HG03558 (cell line): ENCODE data around the gene MAP3K13.
"Not testable (repeated sequence)": the region's sequence is repeated elsewhere in the genome, so short reads cannot be mapped to it uniquely, and the experiment has no call there.

ENCODE experiments used
- ATAC-seq: cut with Tn5 transposase; IDR thresholded peaks from one replicate; pipeline ENCODE4 v1.9.1; 2021; ENCODE audit warnings: moderate number of reproducible peaks; ENCODE audit not compliant: unreplicated experiment; ENCODE audit errors: extremely low read depth

MAP3K13 gene

DNA sequence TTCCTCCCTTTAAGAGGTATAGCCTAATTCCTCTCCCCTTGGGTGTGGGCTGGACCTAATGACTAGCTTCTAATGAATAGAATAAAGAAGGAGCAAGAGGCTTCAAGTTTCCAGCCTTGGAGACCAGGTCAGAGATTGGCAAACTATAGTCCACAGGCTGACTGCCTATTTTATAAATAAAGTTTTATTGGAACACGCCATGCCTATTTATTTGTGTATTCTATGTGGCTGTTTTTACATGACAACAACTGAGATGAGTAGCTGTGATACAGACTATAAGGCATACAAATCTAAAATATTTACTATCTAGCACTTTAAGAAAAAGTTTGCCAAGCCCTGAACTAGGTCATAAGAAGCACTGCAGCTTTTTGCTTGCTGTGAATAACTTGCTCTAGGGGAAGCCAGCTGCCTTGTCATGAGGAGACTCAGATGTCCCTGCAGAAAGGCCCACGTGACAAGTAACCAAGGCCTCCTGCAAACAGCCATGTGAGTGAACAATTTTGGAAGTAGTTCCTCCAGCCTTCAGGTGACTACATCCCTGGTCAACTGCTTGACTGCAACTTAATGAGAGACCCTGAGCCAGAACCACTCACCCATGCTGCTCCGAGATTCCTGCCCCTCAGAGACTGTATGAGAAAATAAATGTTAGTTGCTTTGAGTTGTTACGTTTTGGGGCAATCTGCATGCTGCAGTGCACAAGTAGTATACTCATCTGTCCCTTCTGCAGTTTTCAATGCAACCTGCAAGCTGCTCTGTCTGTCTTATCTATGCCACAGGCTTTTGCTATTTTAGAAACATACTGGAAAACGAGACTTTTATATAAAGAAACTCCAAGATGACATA is 21.1 kb upstream of the MAP3K13 start:
- ATAC-seq = no peak

GRCh38 chr3:185342459-185343174 is 20.3 kb upstream of the MAP3K13 start:
- no peak for ATAC-seq

GRCh38 chr3:185347399-185347798 is 15.5 kb upstream of the MAP3K13 start:
- ATAC-seq = no peak

DNA sequence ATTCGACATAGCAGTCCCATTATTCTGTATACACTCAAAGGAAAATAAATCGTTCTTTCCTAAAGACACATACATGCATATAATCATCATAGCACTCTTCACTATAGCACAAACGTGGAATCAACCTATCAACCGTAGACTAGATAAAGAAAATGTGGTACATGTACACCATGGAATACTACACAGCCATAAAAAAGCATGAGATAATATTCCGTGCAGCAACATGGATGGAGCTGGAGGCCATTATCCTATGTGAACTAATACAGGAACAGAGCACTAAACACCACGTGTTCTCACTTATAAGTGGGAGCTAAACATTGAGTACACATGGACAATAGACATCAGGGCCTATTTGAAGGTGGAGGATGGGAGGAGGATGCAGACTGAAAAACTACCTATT is 12.1 kb upstream of the MAP3K13 start:
- ATAC-seq = no peak

GRCh38 chr3:185351396-185351795 is 11.5 kb upstream of the MAP3K13 start:
- no peak for ATAC-seq

DNA sequence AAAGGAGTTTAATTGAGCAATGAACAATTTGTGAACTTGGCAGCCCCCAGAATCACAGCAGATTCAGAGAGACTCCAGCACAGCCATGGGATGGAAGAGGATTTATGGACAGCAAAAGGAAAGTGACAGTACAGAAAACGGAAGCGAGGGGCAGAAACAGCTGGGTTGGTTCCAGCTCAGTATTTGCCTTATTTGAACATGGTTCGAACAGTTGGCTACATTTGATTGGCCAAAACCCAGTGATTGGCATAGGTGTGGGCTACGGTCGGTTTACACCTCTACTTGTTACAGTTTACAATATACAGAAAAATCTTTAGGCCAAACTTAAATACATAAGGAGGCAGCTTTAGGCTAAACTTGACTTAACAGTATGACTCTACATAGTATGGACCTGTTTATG is 9.7 kb upstream of the MAP3K13 start:
- no peak for ATAC-seq

DNA sequence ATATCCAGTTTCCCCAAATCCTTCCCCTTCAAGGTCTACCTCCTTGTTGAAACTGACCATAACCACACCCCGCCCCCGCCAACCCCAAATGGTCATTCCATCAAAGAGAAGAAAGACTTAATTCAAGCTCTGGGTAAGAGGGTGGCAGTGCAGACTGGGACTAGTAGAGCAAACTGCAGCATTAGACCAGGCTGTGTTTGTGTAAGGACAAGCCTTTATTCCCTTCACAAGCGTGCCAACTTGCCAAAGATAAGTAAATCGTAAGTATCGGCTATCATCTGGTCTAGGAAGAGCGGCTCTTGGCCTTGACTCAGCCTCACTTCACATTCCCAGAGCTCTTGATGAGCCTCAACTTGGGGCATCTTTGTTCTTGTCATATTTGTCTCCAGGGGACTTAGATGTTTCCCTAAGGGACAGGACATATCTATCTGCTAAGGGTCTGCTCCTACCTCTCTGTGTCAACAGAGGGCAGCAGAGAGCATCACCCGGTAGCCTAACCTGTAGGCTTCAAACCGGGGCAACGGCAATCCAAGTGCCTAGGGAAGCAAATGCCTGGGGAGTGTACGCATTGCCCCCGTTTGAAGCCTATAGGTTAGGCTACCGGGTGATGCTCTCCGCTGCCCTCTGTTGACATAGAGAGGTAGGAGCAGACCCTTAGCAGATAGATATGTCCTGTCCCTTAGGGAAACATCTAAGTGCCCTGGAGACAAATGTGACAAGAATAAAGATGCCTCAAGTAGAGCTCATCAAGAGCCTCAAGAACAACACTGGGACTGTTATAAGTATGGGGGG is 8.9 kb upstream of the MAP3K13 start:
- peak; percentile 96 for ATAC-seq

GRCh38 chr3:185356499-185356898 is 6.4 kb upstream of the MAP3K13 start:
- ATAC-seq = no peak

DNA sequence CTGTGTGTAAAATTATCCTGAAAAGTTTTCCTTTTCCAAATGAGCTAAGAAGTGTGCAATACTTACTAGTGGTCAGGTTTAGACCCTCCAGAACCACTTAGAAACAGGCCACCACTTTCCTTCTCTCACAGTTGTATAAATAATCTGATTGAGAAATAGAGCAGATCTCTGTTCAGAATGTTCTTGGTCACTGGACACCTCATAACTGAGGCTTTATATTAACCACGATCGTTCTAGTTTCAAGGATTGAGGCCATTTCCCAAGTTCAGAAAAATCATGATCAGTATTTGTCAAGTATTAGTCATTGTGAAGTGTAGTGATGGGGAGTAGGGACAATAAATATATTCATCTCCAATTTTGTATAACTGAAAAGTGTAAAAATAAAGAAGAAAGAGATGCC is 1.0 kb upstream of the MAP3K13 start:
- ATAC-seq = no peak

DNA sequence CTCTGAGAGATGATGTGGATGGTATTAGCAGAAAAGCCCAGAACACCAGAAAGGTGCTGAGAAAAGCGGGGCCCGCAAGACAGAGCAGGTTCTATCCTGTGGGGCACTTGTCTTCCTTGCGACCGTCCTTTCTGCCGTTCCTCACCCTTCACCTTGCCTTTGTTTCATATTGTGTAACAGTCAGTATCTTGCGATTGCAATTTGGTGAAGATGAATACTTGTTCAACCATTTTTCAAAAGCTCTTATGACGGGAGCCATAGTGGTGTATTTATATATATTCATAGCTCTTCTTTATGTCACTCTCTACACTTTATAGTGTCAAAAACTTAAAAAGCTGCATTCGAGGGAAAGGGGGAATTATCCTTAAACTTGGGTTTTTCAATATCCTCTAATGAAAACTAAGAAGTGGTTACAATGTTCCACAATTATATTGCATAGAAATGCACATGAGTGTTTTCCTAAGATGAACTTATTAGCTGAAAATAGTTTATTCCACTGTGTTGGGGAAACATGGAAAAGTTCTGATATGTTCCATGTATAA is 797 bp downstream of the MAP3K13 start:
- peak; percentile 14 for ATAC-seq

GRCh38 chr3:185365291-185366073 is 2.5 kb downstream of the MAP3K13 start:
- ATAC-seq = no peak

GRCh38 chr3:185366074-185366335 is 3.1 kb downstream of the MAP3K13 start:
- ATAC-seq = no peak

DNA sequence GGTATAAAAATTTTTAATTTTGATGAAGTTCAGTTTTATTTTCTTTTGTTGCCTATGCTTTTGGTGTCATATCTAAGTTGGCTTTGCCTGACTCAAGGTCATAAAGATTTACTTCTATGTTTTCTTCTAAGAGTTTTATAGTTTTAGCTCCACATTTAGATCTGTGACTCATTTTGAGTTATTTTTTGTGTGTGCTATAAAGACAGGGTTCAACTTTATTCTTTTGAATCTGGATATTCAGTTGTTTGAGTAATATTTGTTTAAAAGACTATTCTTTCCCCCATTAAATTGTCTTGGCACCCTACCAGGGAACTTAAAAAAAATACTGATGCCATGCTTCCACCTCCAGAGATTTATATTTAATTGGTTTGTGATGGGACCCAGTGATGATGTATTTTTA is 4.0 kb downstream of the MAP3K13 start:
- no peak for ATAC-seq

- ATAC-seq = not testable (repeated sequence)
Measured at GRCh38 chr3:185370349-185370748, 7.4 kb downstream of the MAP3K13 start.

GRCh38 chr3:185371306-185372074 is 8.6 kb downstream of the MAP3K13 start:
- ATAC-seq = no peak

GRCh38 chr3:185381320-185382058 is 18.6 kb downstream of the MAP3K13 start:
- no peak for ATAC-seq

GRCh38 chr3:185382154-185382553 is 19.2 kb downstream of the MAP3K13 start:
- no peak for ATAC-seq

DNA sequence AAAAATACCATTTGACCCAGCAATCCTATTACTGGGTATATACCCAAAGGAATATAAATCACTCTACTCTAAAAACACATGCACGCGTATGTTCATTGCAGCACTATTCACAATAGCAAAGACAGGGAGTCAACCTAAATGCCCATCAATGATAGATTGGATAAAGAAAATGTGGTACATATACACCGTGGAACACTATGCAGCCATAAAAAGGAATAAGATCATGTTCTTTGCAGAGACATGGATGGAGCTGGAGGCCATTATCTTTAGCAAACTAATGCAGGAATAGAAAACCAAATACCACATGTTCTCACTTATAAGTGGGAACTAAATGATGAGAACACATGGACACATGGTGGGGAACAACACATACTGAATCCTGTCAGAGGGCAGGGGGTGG is 23.6 kb downstream of the MAP3K13 start:
- ATAC-seq = not testable (repeated sequence)

GRCh38 chr3:185387646-185388045 is 24.7 kb downstream of the MAP3K13 start:
- no peak for ATAC-seq
